H1 (cell line): ENCODE measurements around the gene ULBP1. TPM values are rescaled to one million over a fixed set of nuclear protein-coding genes. Genes with fewer than 3 reads are reported as not detected.

ENCODE experiments used
- CTCF ChIA-PET: fragments of 300-600 bp; sonication (Branson Sonifier 250); formaldehyde crosslinking; loops from one replicate; lab custom pipeline; 2021; ENCODE audit not compliant: partially characterized antibody; lab: Charles Lee
- POLR2A ChIA-PET: fragments of 300-600 bp; sonication (Branson Sonifier 250); formaldehyde crosslinking; loops from one replicate; lab custom pipeline; 2021; ENCODE audit warnings: inconsistent platforms; ENCODE audit not compliant: partially characterized antibody; lab: Charles Lee
- DNase-seq, 2 experiments: peaks; one replicate each; pipeline versions ENCODE4 v3.0.0 to v3.0.0-alpha.2; 2010 to 2022; ENCODE audit warnings: low spot score in 2 of 2, low read depth in 1 of 2, mixed read lengths in 1 of 2
- FAIRE-seq: peaks from 2 replicates; lab custom pipeline; 2011; peaks lifted over from hg19 to GRCh38; lab: Jason Lieb, UNC
- H2AFZ ChIP-seq: 2 replicates; pipeline ENCODE4 v1.8.1; 2012; ENCODE audit warnings: low read length, inconsistent platforms
- H2AK5ac ChIP-seq: 2 replicates; pipeline ENCODE4 v1.6.1; 2013; ENCODE audit warnings: low read depth, low read length
- H2BK120ac ChIP-seq: replicated peaks from 2 replicates; pipeline ENCODE3; 2013; ENCODE audit warnings: low read depth, low read length, inconsistent platforms
- H2BK12ac ChIP-seq: 2 replicates; pipeline ENCODE4 v1.6.1; 2013; ENCODE audit warnings: low read depth, low read length
- H2BK15ac ChIP-seq: 2 replicates; pipeline ENCODE4 v1.6.1; 2013; ENCODE audit warnings: low read length
- H2BK20ac ChIP-seq: 2 replicates; pipeline ENCODE4 v1.6.1; 2013; ENCODE audit warnings: low read length
- H2BK5ac ChIP-seq: 2 replicates; pipeline ENCODE4 v1.6.1; 2013; ENCODE audit warnings: low read depth, low read length
- H3K14ac ChIP-seq: 2 replicates; pipeline ENCODE4 v1.6.1; 2013; ENCODE audit warnings: inconsistent platforms; ENCODE audit not compliant: insufficient read length
- H3K18ac ChIP-seq: 2 replicates; pipeline ENCODE4 v1.6.1; 2013; ENCODE audit warnings: low read length; ENCODE audit errors: extremely low read depth
- H3K23ac ChIP-seq: 2 replicates; pipeline ENCODE4 v1.6.1; 2013; ENCODE audit warnings: inconsistent platforms; ENCODE audit not compliant: insufficient read length
- H3K23me2 ChIP-seq: 2 replicates; pipeline ENCODE4 v1.6.1; 2013; ENCODE audit warnings: low read depth, low read length
- H3K27ac ChIP-seq: 2 replicates; pipeline ENCODE4 v1.6.1; 2011; ENCODE audit warnings: low read depth, low read length, inconsistent platforms
- H3K27me3 ChIP-seq, 4 experiments: replicated peaks in 1 of 4; 1 replicate in 1 of 4; 2 replicates in 3 of 4; pipeline versions ENCODE4 v1.6.1 to v1.8.1; 2011 to 2013; ENCODE audit warnings: low read length in 3 of 4, mild to moderate bottlenecking in 3 of 4, inconsistent platforms in 2 of 4, mixed read lengths in 2 of 4, moderate library complexity in 1 of 4; ENCODE audit not compliant: control insufficient read depth in 3 of 4, insufficient read depth in 3 of 4; ENCODE audit errors: extremely low read depth in 1 of 4
- H3K36me3 ChIP-seq, 4 experiments: 2 replicates each; pipeline versions ENCODE4 v1.6.1 to v1.8.1; 2011 to 2013; ENCODE audit warnings: mild to moderate bottlenecking in 4 of 4, low read length in 3 of 4, moderate library complexity in 2 of 4, control low read depth in 1 of 4, inconsistent platforms in 1 of 4; ENCODE audit not compliant: insufficient read depth in 4 of 4, control insufficient read depth in 2 of 4
- H3K4ac ChIP-seq: replicated peaks from 2 replicates; pipeline ENCODE3; 2013; ENCODE audit warnings: low read length, low read depth, mixed read lengths, inconsistent platforms; ENCODE audit not compliant: insufficient read length
- H3K4me1 ChIP-seq, 4 experiments: replicated peaks in 1 of 4; 1 replicate in 1 of 4; 2 replicates in 3 of 4; pipeline versions ENCODE4 v1.6.1 to v1.8.1; 2011 to 2013; ENCODE audit warnings: low read length in 3 of 4, inconsistent platforms in 2 of 4, mixed read lengths in 1 of 4; ENCODE audit not compliant: insufficient read depth in 4 of 4, control insufficient read depth in 3 of 4
- H3K4me2 ChIP-seq, 2 experiments: 2 replicates each; pipeline versions ENCODE4 v1.6.1 to v1.8.1; 2011 to 2013; ENCODE audit warnings: low read depth in 2 of 2, low read length in 2 of 2, control low read depth in 1 of 2, inconsistent platforms in 1 of 2, mild to moderate bottlenecking in 1 of 2; ENCODE audit not compliant: insufficient read depth in 1 of 2
- H3K4me3 ChIP-seq, 4 experiments: fragments of 200-600, 300-600 bp in 1 of 4; sonication (generic), shearing (Covaris generic), sonication (Bioruptor Twin) in 1 of 4; 2 replicates each; pipeline versions ENCODE4 v1.5.1 to v1.8.1; 2011 to 2016; ENCODE audit warnings: low read length in 4 of 4, low read depth in 3 of 4, control low read depth in 2 of 4, inconsistent platforms in 2 of 4, mild to moderate bottlenecking in 2 of 4, mixed read lengths in 1 of 4, moderate library complexity in 1 of 4; ENCODE audit not compliant: insufficient read depth in 2 of 4; ENCODE audit errors: extremely low read depth in 1 of 4
- H3K56ac ChIP-seq: replicated peaks from 2 replicates; pipeline ENCODE3; 2013; ENCODE audit warnings: low read depth, mild to moderate bottlenecking, mixed read lengths, low read length, inconsistent platforms; ENCODE audit not compliant: insufficient read length
- H3K79me1 ChIP-seq: 2 replicates; pipeline ENCODE4 v1.6.1; 2013; ENCODE audit warnings: low read depth, low read length, control low read depth
- H3K79me2 ChIP-seq, 2 experiments: 2 replicates each; pipeline versions ENCODE4 v1.6.1 to v1.8.1; 2012 to 2013; ENCODE audit warnings: low read length in 2 of 2, mild to moderate bottlenecking in 2 of 2, inconsistent platforms in 1 of 2; ENCODE audit not compliant: insufficient read depth in 2 of 2, control insufficient read depth in 1 of 2
- H3K9ac ChIP-seq, 4 experiments: replicated peaks in 1 of 4; 1 replicate in 1 of 4; 2 replicates in 3 of 4; pipeline versions ENCODE4 v1.6.1 to v1.8.1; 2011 to 2013; ENCODE audit warnings: low read depth in 3 of 4, low read length in 3 of 4, control low read depth in 2 of 4, mild to moderate bottlenecking in 2 of 4, moderate library complexity in 2 of 4, inconsistent platforms in 1 of 4; ENCODE audit errors: extremely low read depth in 1 of 4
- H3K9me3 ChIP-seq, 2 experiments: 2 replicates each; pipeline versions ENCODE4 v1.6.1 to v1.8.1; 2012 to 2013; ENCODE audit warnings: mild to moderate bottlenecking in 2 of 2, moderate library complexity in 2 of 2, control low read depth in 1 of 2, inconsistent platforms in 1 of 2, low read depth in 1 of 2, low read length in 1 of 2, mixed read lengths in 1 of 2; ENCODE audit not compliant: insufficient read depth in 2 of 2
- H4K20me1 ChIP-seq, 2 experiments: replicated peaks in 1 of 2; 2 replicates each; pipeline versions ENCODE3 to v1.8.1; 2011 to 2013; ENCODE audit warnings: inconsistent platforms in 2 of 2, low read length in 2 of 2, mild to moderate bottlenecking in 1 of 2; ENCODE audit not compliant: insufficient read depth in 2 of 2, control insufficient read depth in 1 of 2
- H4K5ac ChIP-seq: 2 replicates; pipeline ENCODE4 v1.6.1; 2013; ENCODE audit warnings: low read length, low read depth, mixed read lengths, inconsistent platforms; ENCODE audit not compliant: insufficient read length
- H4K8ac ChIP-seq: 2 replicates; pipeline ENCODE4 v1.8.0; 2013; ENCODE audit warnings: mild to moderate bottlenecking, moderate library complexity, low read length, inconsistent platforms; ENCODE audit not compliant: insufficient read depth; ENCODE audit errors: extremely low read depth
- H4K91ac ChIP-seq: replicated peaks from 2 replicates; pipeline ENCODE3; 2013; ENCODE audit warnings: low read length, mixed read lengths, inconsistent platforms; ENCODE audit not compliant: insufficient read length
- BRCA1 ChIP-seq: IDR thresholded peaks from 2 replicates; pipeline ENCODE4 v1.6.1; 2012; ENCODE audit warnings: low read depth, low read length, improper control_type of control experiment
- CREB1 ChIP-seq: IDR thresholded peaks from 2 replicates; pipeline ENCODE4 v1.6.1; 2012; ENCODE audit warnings: inconsistent platforms
- HDAC2 ChIP-seq, 2 experiments: fragments of 300-600 bp in 1 of 2; sonication (generic) in 1 of 2; IDR thresholded peaks; 2 replicates each; pipeline ENCODE4 v1.6.1; 2011 to 2012; ENCODE audit warnings: low read depth in 2 of 2, low read length in 2 of 2, mild to moderate bottlenecking in 2 of 2, moderate library complexity in 2 of 2, borderline replicate concordance in 1 of 2, inconsistent platforms in 1 of 2
- JUN ChIP-seq: IDR thresholded peaks from 2 replicates; pipeline ENCODE4 v1.6.1; 2011; ENCODE audit warnings: low read depth, mild to moderate bottlenecking, improper control_type of control experiment, low read length
- KDM5A ChIP-seq: fragments of 200-600 bp; IDR thresholded peaks from 2 replicates; pipeline ENCODE4 v1.7.1; 2012; ENCODE audit warnings: mild to moderate bottlenecking, low read length, inconsistent platforms, mixed read lengths
- NRF1 ChIP-seq: IDR thresholded peaks from 2 replicates; pipeline ENCODE4 v1.6.1; 2011; ENCODE audit warnings: mild to moderate bottlenecking, low read depth, low read length, improper control_type of control experiment
- PHF8 ChIP-seq: fragments of 200-600 bp; sonication (generic); conservative IDR thresholded peaks from 2 replicates; pipeline ENCODE4 v1.7.1; 2012; ENCODE audit warnings: low read depth, mild to moderate bottlenecking, inconsistent platforms, low read length, moderate library complexity
- SRF ChIP-seq: IDR thresholded peaks from 2 replicates; pipeline ENCODE4 v1.6.1; 2011; ENCODE audit warnings: mild to moderate bottlenecking, low read depth, low read length, moderate library complexity
- WGBS, 2 experiments: shearing (Covaris generic) in 1 of 2; methylation state at CpG; one replicate each; pipeline versions ENCODE4 v1.1.6 to v1.1.7; 2013 to 2015; ENCODE audit warnings: low lambda C conversion rate in 2 of 2, mixed read lengths in 2 of 2, inconsistent platforms in 1 of 2, low coverage in 1 of 2, missing lambda C conversion rate in 1 of 2; ENCODE audit not compliant: insufficient replicate concordance in 2 of 2, insufficient coverage in 1 of 2, insufficient read length in 1 of 2; ENCODE audit errors: extremely low coverage in 1 of 2, missing lambda C conversion rate in 1 of 2; 5-methylcytosine and 5-hydroxymethylcytosine counted together
- polyA plus RNA-seq, 7 experiments: library from polyadenylated mRNA; depleted of rRNA in 3 of 7; stranded (reverse) in 5 of 7; unstranded in 2 of 7; fragments of >200 nt in 5 of 7; fragments of 200-250 nt in 2 of 7; gene quantifications; 1 replicate in 5 of 7; 2 replicates in 1 of 7; 4 replicates in 1 of 7; pipeline versions ENCODE4 v1.2.1 to v1.2.3, GENCODE V29; 2011 to 2013; ENCODE audit warnings: missing spikeins in 2 of 7, mixed read lengths in 2 of 7
- total RNA-seq: library from RNA; stranded (reverse); fragmentation: NEBNext Ultra II Directional; extraction: Animal tissue kit (Norgen Biotek cat#: 25700); gene quantifications from 2 replicates; pipeline ENCODE4 v1.2.1, GENCODE V29; 2021

Gene ULBP1
- total and polyA plus RNA-seq, 2 of the 8 experiments (the other 6 are each of a cell fraction or from before 2014, with no cell fraction given): 0.32 to 0.60 TPM

DNA sequence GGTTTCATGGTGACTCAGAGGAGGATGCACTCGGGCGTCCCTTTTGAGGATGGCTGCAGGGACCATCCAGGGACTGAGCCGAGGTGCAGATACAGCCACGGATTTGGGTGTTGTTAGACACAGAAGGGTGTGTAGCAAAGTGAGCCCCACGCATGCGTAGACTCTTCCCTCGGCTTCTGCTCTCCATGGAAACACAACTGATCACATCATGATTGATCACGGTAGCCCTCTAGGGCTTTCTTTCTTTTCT is 606 bp upstream of the ULBP1 start:
- TF ChIP-seq HDAC2 (IDR thresholded peaks at IDR 0.05; ENCODE audit: borderline replicate concordance in 1 of 2, low read depth in 2 of 2, low read length in 2 of 2): no peak
- no peak for TF ChIP-seq PHF8
- TF ChIP-seq BRCA1: no peak
- no peak for TF ChIP-seq SRF
- TF ChIP-seq CREB1: no peak
- TF ChIP-seq NRF1: peak; percentile 37
- TF ChIP-seq KDM5A: no peak
- no peak for TF ChIP-seq JUN
- FAIRE-seq (no peak), DNase-seq (peak in 1 of 2 experiments; percentile 67)
- H3K23me2 ChIP-seq: peaks cover 9% of the 10 kb centered on the region; the same call in 1 of the 2 replicates
- no peak overlapping the region for H3K4ac ChIP-seq
- H3K79me2 ChIP-seq: no peaks in the 10 kb centered on the region
- no peaks in the 10 kb centered on the region for H3K79me1 ChIP-seq
- no peak overlapping the region for H2BK20ac ChIP-seq
- peak overlapping the region; percentile 89 to 96 for H3K4me2 ChIP-seq
- H3K56ac ChIP-seq: no peak overlapping the region
- peak overlapping the region; percentile 73 for H4K91ac ChIP-seq
- peak overlapping the region; percentile 45; the same call in 1 of the 2 replicates for H2AFZ ChIP-seq
- H3K9me3 ChIP-seq: no peaks in the 10 kb centered on the region
- H3K23ac ChIP-seq: no peak overlapping the region
- peak overlapping the region; percentile 44; the same call in 1 of the 2 replicates for H3K18ac ChIP-seq
- H3K27me3 ChIP-seq: peaks cover 42 to 81% (median 69%) of the 10 kb centered on the region in 4 experiments
- H2BK12ac ChIP-seq: peak overlapping the region; percentile 68
- peak overlapping the region; percentile 48; the same call in 1 of the 2 replicates for H2BK15ac ChIP-seq
- CTCF ChIA-PET: no interaction called here
- H3K36me3 ChIP-seq: no peaks in the 10 kb centered on the region
- POLR2A ChIA-PET: no interaction called here
- H2AK5ac ChIP-seq: no peak overlapping the region
- no peak overlapping the region for H3K14ac ChIP-seq
- no peak overlapping the region for H3K9ac ChIP-seq
- no peak overlapping the region for H2BK5ac ChIP-seq
- no peak overlapping the region for H3K27ac ChIP-seq
- H2BK120ac ChIP-seq: no peak overlapping the region
- H4K20me1 ChIP-seq: peaks cover 7 to 9% of the 10 kb centered on the region in 2 experiments
- no peak overlapping the region for H4K5ac ChIP-seq
- WGBS, 2 experiments: 22% methylated on average over 7 of the region's 8 CpGs; no CpG with 5 or more reads in 1 of the 2 experiments
- peaks cover 0 to 20% (median 17%) of the 10 kb centered on the region in 4 experiments; a peak in 5 of 7 replicates for H3K4me1 ChIP-seq
- H4K8ac ChIP-seq: no peak overlapping the region
- peak overlapping the region; percentile 53 to 75 (median 58); a peak in 7 of 8 replicates for H3K4me3 ChIP-seq
